GM19372 (cell line): ENCODE results near the gene HMGN1.
A peak's percentile ranks its signal among the peaks of the same experiment; 100 is the strongest.
"Not testable (repeated sequence)": the region's sequence is repeated elsewhere in the genome, so short reads cannot be mapped to it uniquely, and the experiment has no call there.

ENCODE experiments used
- ATAC-seq: cut with Tn5 transposase; IDR thresholded peaks from one replicate; pipeline ENCODE4 v1.9.1; 2021; ENCODE audit warnings: mild to moderate bottlenecking, low read depth, moderate library complexity; ENCODE audit not compliant: unreplicated experiment

Gene HMGN1

DNA sequence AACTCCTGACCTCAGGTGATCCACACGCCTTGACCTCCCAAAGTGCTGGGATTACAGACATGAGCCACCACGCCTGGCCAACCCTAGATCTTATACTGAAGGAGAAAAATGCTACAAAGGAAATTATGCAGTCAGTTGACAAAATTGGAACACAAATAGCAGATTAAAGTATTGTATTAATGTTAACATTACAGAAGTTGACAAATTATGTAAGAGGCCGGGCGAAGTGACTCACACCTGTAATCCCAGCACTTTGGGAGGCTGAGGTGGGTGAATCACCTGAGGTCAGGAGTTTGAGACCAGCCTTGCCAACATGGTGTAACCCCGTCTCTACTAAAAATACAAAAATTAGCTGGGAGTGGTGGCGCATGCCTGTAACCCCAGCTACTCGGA lies 21.0 kb upstream of the HMGN1 start:
- ATAC-seq = not testable (repeated sequence)

DNA sequence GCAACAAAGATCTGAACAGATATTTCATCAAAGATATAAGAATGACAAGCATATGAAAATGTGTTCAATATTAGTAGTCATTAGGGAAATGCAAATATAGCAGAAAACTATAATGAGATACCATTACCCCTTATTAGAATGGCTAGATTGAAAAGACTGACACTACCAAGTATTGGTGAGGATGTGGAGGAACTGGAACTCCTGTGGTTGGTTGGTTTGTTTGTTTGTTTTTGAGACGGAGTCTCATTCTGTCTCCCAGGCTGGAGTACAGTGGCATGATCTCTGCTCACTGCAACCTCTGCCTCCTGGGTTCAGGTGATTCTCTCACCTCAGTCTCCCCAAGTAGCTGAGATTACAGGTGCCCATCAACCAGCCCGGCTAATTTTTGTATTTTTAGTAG lies 18.9 kb upstream of the HMGN1 start:
- no peak for ATAC-seq

GRCh38 chr21:39366563-39366962 lies 17.7 kb upstream of the HMGN1 start:
- no peak for ATAC-seq

GRCh38 chr21:39364949-39365348 lies 16.1 kb upstream of the HMGN1 start:
- ATAC-seq = no peak

DNA sequence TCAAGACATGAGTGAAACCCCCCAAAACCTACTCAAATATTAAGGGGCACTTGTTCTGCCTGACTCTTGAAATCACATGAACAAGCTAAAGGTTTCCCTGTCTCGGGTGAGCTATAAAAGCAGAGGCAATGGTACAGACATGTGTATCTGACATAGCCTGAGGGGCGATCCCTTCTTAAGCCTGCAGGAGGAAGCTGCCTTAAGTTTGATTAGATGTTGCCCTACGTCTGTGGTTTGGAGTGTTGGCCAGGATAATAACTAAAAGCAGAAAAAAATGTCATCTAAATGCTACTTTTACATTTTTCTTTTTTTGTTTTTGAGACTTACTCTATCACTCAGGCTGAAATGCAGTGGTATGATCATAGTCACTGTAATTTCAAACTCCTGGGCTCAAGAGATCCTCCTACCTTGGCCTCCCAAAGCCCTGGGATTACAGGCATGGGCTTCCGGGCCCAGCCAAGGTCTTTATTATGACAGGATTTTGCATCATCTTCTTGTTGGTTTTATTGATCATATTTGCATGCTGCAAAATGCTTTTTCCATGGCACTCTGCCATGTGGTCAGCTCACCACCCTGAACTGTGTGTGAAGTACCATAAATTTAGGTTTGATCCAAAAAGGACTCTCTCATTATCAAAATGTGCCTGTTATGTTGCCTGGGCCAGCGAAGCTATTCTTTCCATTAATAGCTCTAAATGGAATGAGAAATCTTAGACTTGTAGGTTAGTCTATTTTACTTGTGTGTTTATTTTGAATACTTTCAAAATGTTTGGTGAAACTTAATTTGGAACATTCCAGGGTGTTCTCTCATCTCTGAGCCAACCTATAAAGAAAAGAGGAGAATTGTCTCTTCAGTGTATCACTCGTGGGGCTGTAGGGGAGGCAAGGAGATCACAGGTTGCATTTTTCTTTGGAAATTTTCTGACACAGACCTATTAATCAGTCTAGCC lies 15.0 kb upstream of the HMGN1 start:
- no peak for ATAC-seq

DNA sequence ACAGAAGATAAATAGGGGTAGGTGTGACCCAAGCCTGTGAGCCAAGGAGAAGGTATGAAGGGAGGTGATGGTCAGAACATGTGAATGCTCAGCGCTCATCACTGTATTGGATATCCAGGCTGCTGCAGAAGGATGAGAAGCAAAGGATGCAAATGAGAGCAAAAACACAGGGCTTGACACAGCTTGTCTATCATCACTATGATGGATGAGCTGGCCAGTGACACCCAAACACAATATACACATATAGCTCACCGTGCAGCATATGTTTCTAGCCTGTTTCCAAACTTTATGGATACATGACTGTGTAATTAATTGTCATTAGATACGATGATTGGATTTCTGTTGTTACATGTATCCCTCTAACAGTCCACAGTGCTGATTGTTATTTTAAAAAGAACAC lies 13.8 kb upstream of the HMGN1 start:
- ATAC-seq = no peak

DNA sequence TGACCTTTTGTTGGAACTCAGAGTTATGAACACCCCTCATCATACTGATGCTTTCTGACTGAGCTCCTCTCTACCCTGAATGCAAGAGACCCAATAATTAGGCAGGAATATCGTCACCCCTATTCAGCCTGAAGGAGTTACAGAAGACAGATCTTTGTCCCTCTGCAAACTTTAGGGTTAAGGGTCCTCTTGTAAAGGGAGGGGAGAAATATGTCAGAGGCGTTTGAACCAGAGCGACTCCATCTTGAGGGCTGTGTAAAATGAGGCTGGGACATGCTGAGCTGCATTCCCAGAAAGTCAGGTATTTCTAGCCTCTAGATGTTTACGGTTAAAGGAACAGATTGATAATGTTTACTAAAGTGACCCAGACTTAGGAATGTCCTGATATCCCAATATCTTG lies 10.5 kb upstream of the HMGN1 start:
- no peak for ATAC-seq

- no peak for ATAC-seq
Measured at GRCh38 chr21:39353295-39353694, 4.4 kb upstream of the HMGN1 start.

DNA sequence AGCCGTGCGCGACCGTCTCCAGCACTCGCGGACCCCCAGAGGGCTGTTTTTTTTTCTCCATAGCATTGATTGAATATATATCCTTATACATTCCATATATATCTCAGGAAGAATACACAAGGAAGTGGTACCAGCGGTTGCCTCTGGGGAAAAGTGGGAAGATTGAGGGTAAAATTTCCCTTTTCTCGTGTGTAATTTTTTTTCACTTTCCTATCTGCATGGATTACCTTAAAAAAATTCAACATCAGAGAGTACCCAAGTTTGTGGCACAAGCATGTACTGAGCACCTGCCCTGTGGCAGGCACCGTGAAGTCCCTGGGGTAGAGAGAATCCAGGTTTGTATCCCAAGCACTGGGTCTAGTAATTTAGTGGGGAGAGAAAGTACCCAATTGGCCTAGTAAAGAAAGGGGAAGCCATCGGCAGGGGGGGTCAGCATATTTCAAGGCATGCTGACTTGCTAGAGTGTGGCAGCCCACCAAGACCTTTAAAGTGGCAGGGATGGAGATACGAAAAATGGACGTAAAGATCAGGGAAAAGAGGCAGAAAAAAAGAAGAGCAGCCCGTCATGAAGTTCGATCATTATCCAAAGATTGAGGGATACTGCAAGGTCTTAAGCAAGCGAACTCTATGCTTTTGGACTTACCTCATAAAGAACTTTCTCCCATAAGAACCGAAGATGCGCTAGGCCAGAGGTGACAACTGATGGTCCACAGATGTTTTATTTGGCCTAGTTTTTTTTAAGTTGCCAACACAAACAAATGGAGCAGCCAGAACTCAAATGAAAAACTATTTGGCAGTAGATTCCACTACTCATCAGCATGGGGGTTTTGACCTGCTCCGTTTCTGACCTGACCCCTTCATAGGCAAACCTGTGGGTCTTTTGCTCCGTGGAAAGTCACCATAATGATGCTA lies 1.5 kb upstream of the HMGN1 start:
- no peak for ATAC-seq

GRCh38 chr21:39349211-39350093 lies 564 bp upstream of the HMGN1 start:
- peak; percentile 86 for ATAC-seq

DNA sequence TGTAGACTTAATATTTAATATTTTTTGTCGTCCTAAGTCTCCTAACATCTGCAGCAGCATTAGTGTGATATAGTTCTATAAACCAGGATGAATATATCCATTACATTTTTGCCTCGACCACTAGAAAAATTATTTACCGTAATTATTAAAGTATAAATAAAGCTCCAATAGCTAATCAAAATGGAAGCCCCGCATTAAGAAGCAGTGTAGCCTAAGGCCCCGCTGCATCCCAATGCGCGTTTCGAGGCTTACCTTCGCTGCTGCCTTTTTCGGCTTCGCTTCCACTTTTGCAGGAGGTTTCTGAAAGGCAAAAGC lies 891 bp downstream of the HMGN1 start:
- no peak for ATAC-seq

DNA sequence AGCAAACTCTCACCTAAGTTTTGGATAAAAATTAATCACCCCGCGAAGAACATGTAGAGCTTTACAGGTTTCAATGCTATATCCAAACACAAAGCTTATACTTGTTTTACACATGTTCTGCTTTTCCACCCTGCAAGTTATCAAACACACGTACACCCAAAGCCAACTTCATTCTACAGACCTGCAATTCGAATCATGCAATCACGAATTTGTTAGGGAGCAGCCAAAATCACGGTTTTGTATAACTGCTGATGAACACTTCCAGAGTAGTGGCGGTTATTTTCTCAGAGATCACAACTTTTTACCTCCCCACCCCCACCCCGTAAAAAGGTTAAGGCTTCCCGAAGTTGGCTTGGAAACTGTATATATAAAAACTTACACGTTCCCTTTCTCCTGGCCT lies 1.4 kb downstream of the HMGN1 start:
- ATAC-seq = no peak

- no peak for ATAC-seq
Measured at GRCh38 chr21:39346671-39347331, 2.1 kb downstream of the HMGN1 start.

DNA sequence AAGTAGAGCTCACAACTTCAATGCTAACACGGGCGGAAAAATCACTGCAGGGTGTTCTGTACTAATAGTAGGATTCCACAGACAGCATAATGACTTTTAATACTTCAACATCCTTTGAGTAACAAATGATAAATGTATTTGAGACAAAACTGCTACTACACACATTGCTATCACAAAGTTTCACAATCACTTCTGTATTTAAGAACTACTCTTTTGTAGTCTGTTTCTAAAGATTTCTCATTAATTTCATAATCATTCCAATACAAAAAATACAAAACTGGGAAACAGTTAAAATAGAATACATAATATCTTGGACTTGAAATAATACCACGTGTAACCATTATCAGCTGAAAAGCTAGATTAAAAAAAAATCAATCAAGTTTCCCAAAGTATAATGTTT lies 2.7 kb downstream of the HMGN1 start:
- ATAC-seq = no peak

- no peak for ATAC-seq
Measured at GRCh38 chr21:39345440-39345839, 3.4 kb downstream of the HMGN1 start.

- no peak for ATAC-seq
Measured at GRCh38 chr21:39344848-39345247, 4.0 kb downstream of the HMGN1 start.

GRCh38 chr21:39341249-39341923 lies 7.5 kb downstream of the HMGN1 start:
- no peak for ATAC-seq

- ATAC-seq = no peak
Measured at GRCh38 chr21:39340687-39341086, 8.2 kb downstream of the HMGN1 start.

GRCh38 chr21:39339231-39339630 lies 9.7 kb downstream of the HMGN1 start:
- ATAC-seq = no peak
